Breast epithelium (tissue), 3 donors: ENCODE data around the gene ECEL1.

Experiments
- CTCF ChIP-seq, 3 donors: fragments of 450-650 bp; IDR thresholded peaks; one replicate each; pipeline ENCODE4 v1.5.1; 2016 to 2017; ENCODE audit warnings: antibody characterized with exemption in 3 of 3, mild to moderate bottlenecking in 3 of 3, moderate library complexity in 3 of 3
- POLR2A ChIP-seq: fragments of 450-650 bp; IDR thresholded peaks from one replicate; pipeline ENCODE4 v1.6.1; 2016; ENCODE audit warnings: antibody characterized with exemption, mild to moderate bottlenecking, moderate library complexity

- TF ChIP-seq CTCF (IDR thresholded peaks at IDR 0.05) (no peak), POLR2A (no peak)
Measured at GRCh38 chr2:232504438-232504837, 16.8 kb upstream of the ECEL1 start.
